DND-41 (cell line): ENCODE measurements around the gene RBM19.

Experiments used
- EZH2 ChIP-seq: IDR thresholded peaks from 3 replicates; pipeline ENCODE4 v1.6.1; 2012; ENCODE audit warnings: borderline replicate concordance, low read depth, mild to moderate bottlenecking, moderate library complexity, low read length, inconsistent platforms; ENCODE audit not compliant: severe bottlenecking
- TF ChIP-seq, protein P1 (sequence below): IDR thresholded peaks from 2 replicates; pipeline ENCODE4 v1.5.1; 2012; ENCODE audit warnings: borderline replicate concordance, low read length, moderate library complexity, mild to moderate bottlenecking; ENCODE audit not compliant: poor library complexity, severe bottlenecking; ENCODE audit errors: extremely low read depth

DNA sequence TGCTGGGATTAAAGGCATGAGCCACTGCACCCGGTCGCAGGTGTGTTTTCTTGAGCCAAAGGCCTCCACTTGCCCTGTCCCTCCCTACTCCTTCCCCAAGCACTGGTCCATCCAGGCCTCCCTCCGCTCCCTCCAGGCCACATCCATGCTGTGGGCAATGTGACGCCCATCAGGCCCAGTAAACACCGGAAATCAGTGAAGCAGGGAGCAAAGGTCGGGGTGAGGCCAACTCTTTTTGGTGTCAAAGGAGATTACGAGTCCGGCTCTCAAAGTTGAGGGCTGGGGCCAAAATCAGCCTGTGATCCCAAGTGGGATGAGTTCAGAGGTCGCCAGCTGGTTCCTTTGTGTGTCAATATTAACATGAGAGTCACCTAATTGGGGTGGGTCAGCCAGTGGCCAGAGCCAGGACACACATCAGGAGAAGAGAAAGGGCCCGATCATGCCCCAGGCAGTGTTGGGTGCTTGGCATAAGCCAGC is 195.7 kb downstream of the RBM19 start:
- TF ChIP-seq, protein P1, sequence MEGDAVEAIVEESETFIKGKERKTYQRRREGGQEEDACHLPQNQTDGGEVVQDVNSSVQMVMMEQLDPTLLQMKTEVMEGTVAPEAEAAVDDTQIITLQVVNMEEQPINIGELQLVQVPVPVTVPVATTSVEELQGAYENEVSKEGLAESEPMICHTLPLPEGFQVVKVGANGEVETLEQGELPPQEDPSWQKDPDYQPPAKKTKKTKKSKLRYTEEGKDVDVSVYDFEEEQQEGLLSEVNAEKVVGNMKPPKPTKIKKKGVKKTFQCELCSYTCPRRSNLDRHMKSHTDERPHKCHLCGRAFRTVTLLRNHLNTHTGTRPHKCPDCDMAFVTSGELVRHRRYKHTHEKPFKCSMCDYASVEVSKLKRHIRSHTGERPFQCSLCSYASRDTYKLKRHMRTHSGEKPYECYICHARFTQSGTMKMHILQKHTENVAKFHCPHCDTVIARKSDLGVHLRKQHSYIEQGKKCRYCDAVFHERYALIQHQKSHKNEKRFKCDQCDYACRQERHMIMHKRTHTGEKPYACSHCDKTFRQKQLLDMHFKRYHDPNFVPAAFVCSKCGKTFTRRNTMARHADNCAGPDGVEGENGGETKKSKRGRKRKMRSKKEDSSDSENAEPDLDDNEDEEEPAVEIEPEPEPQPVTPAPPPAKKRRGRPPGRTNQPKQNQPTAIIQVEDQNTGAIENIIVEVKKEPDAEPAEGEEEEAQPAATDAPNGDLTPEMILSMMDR, result no peak
- no peak for TF ChIP-seq EZH2
